Upper lobe of right lung (tissue), 1 donor: ENCODE results near the gene MAP1A. TPM values are rescaled to one million over a fixed set of nuclear protein-coding genes. Genes with fewer than 3 reads are reported as not detected.

Source experiments
- ATAC-seq: fragments of 200-7000 bp; cut with Tn5 transposase; one replicate; pipeline ENCODE4 v1.9.1; 2020; ENCODE audit warnings: mild to moderate bottlenecking, moderate library complexity
- DNase-seq: peaks from one replicate; pipeline ENCODE4 v3.0.0-alpha.2; 2020
- H3K27ac ChIP-seq: fragments of 200-600 bp; one replicate; pipeline ENCODE4 v1.8.0; 2022
- H3K27me3 ChIP-seq: fragments of 200-600 bp; one replicate; pipeline ENCODE4 v1.8.0; 2022; ENCODE audit warnings: mild to moderate bottlenecking
- H3K36me3 ChIP-seq: fragments of 200-600 bp; one replicate; pipeline ENCODE4 v1.8.0; 2022
- H3K4me1 ChIP-seq: fragments of 200-600 bp; one replicate; pipeline ENCODE4 v1.8.0; 2022
- H3K4me3 ChIP-seq: fragments of 200-600 bp; one replicate; pipeline ENCODE4 v1.8.0; 2022; ENCODE audit warnings: mild to moderate bottlenecking
- H3K9me3 ChIP-seq: fragments of 200-600 bp; one replicate; pipeline ENCODE4 v1.8.0; 2022
- CTCF ChIP-seq: fragments of 200-600 bp; IDR thresholded peaks from one replicate; pipeline ENCODE4 v1.8.0; 2022; ENCODE audit warnings: antibody characterized with exemption
- intact Hi-C: fragments of 100-400 bp; cut with DNase I; formaldehyde crosslinking; loops from one replicate; pipeline ENCODE4 v1.11.0; 2022
- total RNA-seq: library from RNA; stranded (reverse); fragmentation: NEBNext Ultra II Directional; extraction: Animal tissue kit (Norgen Biotek cat#: 25700); gene quantifications from one replicate; pipeline ENCODE4 v1.2.1, GENCODE V29; 2021
- donor health status: DM: no; HTN: yes; CAD: no; lungs with severe emphysema.

The MAP1A gene
- total RNA-seq, 1 donor from 2014 or later, result 2.3 TPM

- intact Hi-C loops, result no loop called here
Observed at GRCh38 chr15:43492673-43493601, 24.5 kb upstream of the MAP1A start, which contains the start of gene TP53BP1. TSS of gene TP53BP1 (minus strand) at chr15:43493156. CDS start at chr15:43493043, 113 bp downstream.

GRCh38 chr15:43493703-43494472, 23.5 kb upstream of the MAP1A start:
- no peak for ATAC-seq
- intact Hi-C loops, result no loop called here
- peaks cover 8% of the 10 kb centered on the region for H3K4me1 ChIP-seq
- peak overlapping the region; percentile 87 for H3K4me3 ChIP-seq
- peak overlapping the region; percentile 76 for H3K27ac ChIP-seq
- H3K27me3 ChIP-seq, result no peaks in the 10 kb centered on the region
- no peaks in the 10 kb centered on the region for H3K9me3 ChIP-seq
- no peak for DNase-seq
- peaks cover 3% of the 10 kb centered on the region for H3K36me3 ChIP-seq
- no peak for TF ChIP-seq CTCF

More at GRCh38 chr15:43492673-43493601, 24.5 kb upstream of the MAP1A start, which contains the start of gene TP53BP1:
- Histone ChIP-seq H3K27me3 (no peaks in the 10 kb centered on the region), H3K27ac (peak within 1 kb of the TSS; percentile 76), H3K9me3 (no peaks in the 10 kb centered on the region), H3K36me3 (peaks cover 8% of the 10 kb centered on the region), H3K4me3 (peak within 1 kb of the TSS; percentile 87), H3K4me1 (peaks cover 8% of the 10 kb centered on the region)
- ATAC-seq, result peak; percentile 100
- TF ChIP-seq CTCF, result no peak
- peak; percentile 98 for DNase-seq

GRCh38 chr15:43498990-43499389, 18.4 kb upstream of the MAP1A start:
- TF ChIP-seq CTCF, result no peak
- Histone ChIP-seq H3K27ac (no peak overlapping the region), H3K4me1 (no peaks in the 10 kb centered on the region), H3K36me3 (no peaks in the 10 kb centered on the region), H3K27me3 (no peaks in the 10 kb centered on the region), H3K4me3 (no peak overlapping the region), H3K9me3 (no peaks in the 10 kb centered on the region)
- intact Hi-C loops, result no loop called here
- ATAC-seq, result no peak
- DNase-seq, result no peak

GRCh38 chr15:43499635-43500034, 17.8 kb upstream of the MAP1A start:
- Histone ChIP-seq H3K4me3 (no peak overlapping the region), H3K27ac (no peak overlapping the region), H3K9me3 (no peaks in the 10 kb centered on the region), H3K4me1 (no peaks in the 10 kb centered on the region), H3K36me3 (no peaks in the 10 kb centered on the region), H3K27me3 (no peaks in the 10 kb centered on the region)
- no peak for TF ChIP-seq CTCF
- ATAC-seq, result no peak
- intact Hi-C loops, result no loop called here
- DNase-seq, result no peak

- H3K4me3 ChIP-seq, result no peak overlapping the region
- H3K4me1 ChIP-seq, result peaks cover 6% of the 10 kb centered on the region
- no peaks in the 10 kb centered on the region for H3K9me3 ChIP-seq
- intact Hi-C loops, result no loop called here
- no peaks in the 10 kb centered on the region for H3K27me3 ChIP-seq
- DNase-seq, result no peak
- H3K27ac ChIP-seq, result no peak overlapping the region
- TF ChIP-seq CTCF, result no peak
- no peaks in the 10 kb centered on the region for H3K36me3 ChIP-seq
- ATAC-seq, result no peak
Observed at GRCh38 chr15:43505738-43506137, 11.7 kb upstream of the MAP1A start.
